Brain microvascular endothelial cell (primary cell): ENCODE results near the gene MYO16.

Experiments used
- DNase-seq: peaks from one replicate; pipeline ENCODE4 v3.0.0-alpha.2; 2020
- H3K27ac ChIP-seq: fragments of 250-450 bp; sonication (Bioruptor Pico); 2 replicates; pipeline ENCODE4 v1.5.1; 2020; ENCODE audit warnings: mild to moderate bottlenecking, moderate library complexity
- H3K27me3 ChIP-seq: fragments of 250-450 bp; sonication (Bioruptor Pico); replicated peaks from 2 replicates; pipeline ENCODE4 v1.5.1; 2020; ENCODE audit warnings: mild to moderate bottlenecking
- H3K36me3 ChIP-seq: fragments of 250-450 bp; sonication (Bioruptor Pico); replicated peaks from 2 replicates; pipeline ENCODE4 v1.5.1; 2020; ENCODE audit warnings: mild to moderate bottlenecking
- H3K4me3 ChIP-seq: 2 replicates; pipeline ENCODE4 v1.5.1; 2011; ENCODE audit warnings: low read depth, mild to moderate bottlenecking, control low read depth, low read length, moderate library complexity
- in situ Hi-C: cut with HindIII; loops from 2 replicates; pipeline ENCODE4 v1.10.0; 2017; ENCODE audit warnings: low sequenced_read_pairs, low pct_ligation_motif_present
- TF ChIP-seq, protein P1 (sequence below): IDR thresholded peaks from 2 replicates; pipeline ENCODE4 v1.5.1; 2011; ENCODE audit warnings: low read depth, mild to moderate bottlenecking, moderate library complexity, low read length, control low read depth, inconsistent platforms; ENCODE audit errors: missing control alignments

The MYO16 gene

DNA sequence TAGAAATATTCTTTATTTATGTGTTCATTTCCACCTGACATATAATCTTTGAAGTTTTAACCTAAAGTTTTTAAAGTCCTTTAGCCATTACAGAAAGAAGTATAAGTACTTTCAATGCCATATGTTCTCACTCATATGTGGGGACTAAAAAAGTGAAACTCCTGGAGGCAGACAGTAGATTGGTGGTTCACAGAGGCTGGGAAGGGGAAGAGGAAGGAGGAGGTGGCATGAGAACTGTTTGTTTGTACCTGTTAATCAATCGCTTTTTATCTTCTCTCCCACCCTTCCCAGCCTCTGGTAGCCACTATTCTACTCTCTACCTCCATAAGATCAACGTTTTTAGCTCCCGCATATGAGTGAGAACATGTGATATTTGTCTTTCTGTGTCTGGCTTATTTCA lies 131.1 kb downstream of the MYO16 start:
- Histone ChIP-seq H3K4me3 (no peak overlapping the region), H3K27ac (no peak overlapping the region), H3K36me3 (no peaks in the 10 kb centered on the region), H3K27me3 (no peaks in the 10 kb centered on the region)
- in situ Hi-C loops = no loop called here
- TF ChIP-seq, protein P1, sequence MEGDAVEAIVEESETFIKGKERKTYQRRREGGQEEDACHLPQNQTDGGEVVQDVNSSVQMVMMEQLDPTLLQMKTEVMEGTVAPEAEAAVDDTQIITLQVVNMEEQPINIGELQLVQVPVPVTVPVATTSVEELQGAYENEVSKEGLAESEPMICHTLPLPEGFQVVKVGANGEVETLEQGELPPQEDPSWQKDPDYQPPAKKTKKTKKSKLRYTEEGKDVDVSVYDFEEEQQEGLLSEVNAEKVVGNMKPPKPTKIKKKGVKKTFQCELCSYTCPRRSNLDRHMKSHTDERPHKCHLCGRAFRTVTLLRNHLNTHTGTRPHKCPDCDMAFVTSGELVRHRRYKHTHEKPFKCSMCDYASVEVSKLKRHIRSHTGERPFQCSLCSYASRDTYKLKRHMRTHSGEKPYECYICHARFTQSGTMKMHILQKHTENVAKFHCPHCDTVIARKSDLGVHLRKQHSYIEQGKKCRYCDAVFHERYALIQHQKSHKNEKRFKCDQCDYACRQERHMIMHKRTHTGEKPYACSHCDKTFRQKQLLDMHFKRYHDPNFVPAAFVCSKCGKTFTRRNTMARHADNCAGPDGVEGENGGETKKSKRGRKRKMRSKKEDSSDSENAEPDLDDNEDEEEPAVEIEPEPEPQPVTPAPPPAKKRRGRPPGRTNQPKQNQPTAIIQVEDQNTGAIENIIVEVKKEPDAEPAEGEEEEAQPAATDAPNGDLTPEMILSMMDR = no peak
- DNase-seq = no peak

DNA sequence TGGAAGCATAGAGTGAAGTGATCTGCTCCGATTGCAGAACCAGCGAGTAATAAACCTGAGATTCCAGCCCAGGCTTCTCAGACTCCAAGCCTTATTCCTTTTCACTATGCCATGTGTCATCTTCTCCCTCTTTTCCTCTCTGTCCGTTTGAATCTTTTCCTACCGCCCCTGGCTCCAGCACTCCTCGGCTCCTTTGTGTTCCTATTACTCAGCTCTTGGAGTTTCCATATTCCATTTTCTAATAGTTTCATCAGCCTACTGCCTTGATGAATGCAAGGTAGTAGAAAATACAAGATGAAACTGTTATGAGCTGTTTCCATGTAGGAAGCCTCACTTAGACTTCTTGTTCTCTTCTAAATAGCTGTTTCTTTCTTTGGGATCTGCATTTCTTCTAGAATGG lies 138.6 kb downstream of the MYO16 start:
- Histone ChIP-seq H3K36me3 (no peaks in the 10 kb centered on the region), H3K27me3 (no peaks in the 10 kb centered on the region), H3K4me3 (no peak overlapping the region), H3K27ac (no peak overlapping the region)
- TF ChIP-seq, protein P1 = no peak
- DNase-seq = no peak
- in situ Hi-C loops = no loop called here

- H3K27me3 ChIP-seq = no peaks in the 10 kb centered on the region
- H3K27ac ChIP-seq = no peak overlapping the region
- TF ChIP-seq, protein P1 = no peak
- in situ Hi-C loops = no loop called here
- H3K36me3 ChIP-seq = no peaks in the 10 kb centered on the region
- DNase-seq = peak; percentile 41
- no peak overlapping the region for H3K4me3 ChIP-seq
Observed at GRCh38 chr13:108769213-108770070, 140.0 kb downstream of the MYO16 start.

DNA sequence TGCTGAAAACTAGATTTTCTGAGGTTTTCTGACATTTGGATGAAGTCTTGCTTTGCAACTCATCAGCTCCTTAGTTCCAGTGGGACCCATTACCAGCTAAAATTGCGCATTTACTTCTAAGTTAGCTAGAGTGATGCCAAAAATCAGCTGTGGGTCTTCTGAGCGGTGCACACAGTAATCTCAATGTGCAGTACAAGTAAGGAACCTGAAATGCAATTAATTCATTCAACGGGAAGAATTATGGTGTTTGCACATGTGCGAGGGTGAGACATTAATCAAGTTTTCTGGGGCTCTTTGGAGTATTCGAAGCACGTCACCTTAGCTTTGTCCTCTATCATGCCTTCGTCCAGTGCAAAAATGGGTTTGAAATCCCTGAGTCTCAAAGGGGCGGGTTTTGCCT lies 146.2 kb downstream of the MYO16 start:
- in situ Hi-C loops = no loop called here
- no peak overlapping the region for H3K4me3 ChIP-seq

DNA sequence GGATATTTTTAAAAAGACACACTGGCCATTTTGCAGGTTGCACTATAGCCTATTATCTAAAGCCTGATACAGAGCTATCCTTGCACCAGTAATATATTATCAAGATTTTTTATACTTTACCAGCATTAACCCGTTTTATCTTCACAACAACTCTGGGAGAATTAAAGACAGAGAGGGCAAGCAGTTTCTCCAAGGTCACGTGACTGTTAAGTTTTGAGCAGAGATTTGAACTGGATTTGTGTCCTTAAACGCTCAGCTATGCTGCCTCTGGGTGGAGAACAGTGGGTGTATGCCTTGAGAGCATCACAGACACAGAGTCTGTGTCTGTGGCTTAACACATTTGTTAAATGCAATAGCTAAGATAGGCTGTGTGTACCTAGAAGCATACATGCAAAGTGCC lies 147.2 kb downstream of the MYO16 start:
- H3K27me3 ChIP-seq = no peaks in the 10 kb centered on the region
- no peak overlapping the region for H3K27ac ChIP-seq
- no peak overlapping the region for H3K4me3 ChIP-seq
- in situ Hi-C loops = no loop called here
- H3K36me3 ChIP-seq = no peaks in the 10 kb centered on the region
- TF ChIP-seq, protein P1 = no peak
- DNase-seq = no peak

More for the DNA sequence above, 146.2 kb downstream of the MYO16 start:
- Histone ChIP-seq H3K36me3 (no peaks in the 10 kb centered on the region), H3K27ac (no peak overlapping the region), H3K27me3 (no peaks in the 10 kb centered on the region)
- TF ChIP-seq, protein P1 = no peak
- DNase-seq = no peak
